ENCODE results near the gene PLAGL1. TPM values are rescaled to one million over a fixed set of nuclear protein-coding genes. Genes with fewer than 3 reads are reported as not detected.
"Not testable (repeated sequence)": the region's sequence is repeated elsewhere in the genome, so short reads cannot be mapped to it uniquely, and the experiment has no call there.

The PLAGL1 gene
- total RNA-seq, 1 donor from 2014 or later = 6.5 TPM

DNA sequence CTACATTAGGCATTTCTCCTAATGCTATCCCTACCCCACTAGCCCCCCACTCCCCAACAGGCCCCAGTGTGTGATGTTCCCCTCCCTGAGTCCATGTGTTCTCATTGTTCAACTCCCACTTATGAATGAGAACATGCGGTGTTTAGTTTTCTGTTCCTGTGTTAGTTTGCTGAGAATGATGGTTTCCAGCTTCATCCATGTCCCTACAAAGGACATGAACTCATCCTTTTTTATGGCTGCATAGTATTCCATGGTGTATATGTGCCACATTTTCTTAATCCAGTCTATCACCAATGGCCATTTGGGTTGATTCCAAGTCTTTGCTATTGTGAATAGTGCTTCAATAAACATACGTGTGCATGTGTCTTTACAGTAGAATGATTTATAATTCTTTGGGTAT, 1.6 kb upstream of the PLAGL1 start:
- DNase-seq = not testable (repeated sequence)

DNA sequence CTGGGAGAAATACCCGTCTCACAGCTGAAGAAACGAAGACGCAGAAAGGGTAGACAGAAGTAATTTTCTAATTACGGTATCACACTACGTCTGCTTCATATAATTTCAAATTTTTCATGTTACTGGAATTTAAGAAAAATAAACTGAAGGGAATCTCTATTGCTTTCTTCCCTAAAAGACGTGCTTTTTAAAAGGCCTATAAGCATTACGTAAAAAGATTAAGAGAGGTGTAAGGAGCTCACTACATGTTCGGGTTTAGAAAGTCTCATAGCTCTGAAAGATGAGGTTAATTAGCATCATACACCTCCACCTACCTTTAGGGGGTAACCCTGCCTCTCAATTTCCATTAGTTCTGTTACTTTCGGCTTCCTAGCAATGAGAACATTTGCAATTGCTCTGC, 787 bp upstream of the PLAGL1 start:
- DNase-seq = no peak

DNA sequence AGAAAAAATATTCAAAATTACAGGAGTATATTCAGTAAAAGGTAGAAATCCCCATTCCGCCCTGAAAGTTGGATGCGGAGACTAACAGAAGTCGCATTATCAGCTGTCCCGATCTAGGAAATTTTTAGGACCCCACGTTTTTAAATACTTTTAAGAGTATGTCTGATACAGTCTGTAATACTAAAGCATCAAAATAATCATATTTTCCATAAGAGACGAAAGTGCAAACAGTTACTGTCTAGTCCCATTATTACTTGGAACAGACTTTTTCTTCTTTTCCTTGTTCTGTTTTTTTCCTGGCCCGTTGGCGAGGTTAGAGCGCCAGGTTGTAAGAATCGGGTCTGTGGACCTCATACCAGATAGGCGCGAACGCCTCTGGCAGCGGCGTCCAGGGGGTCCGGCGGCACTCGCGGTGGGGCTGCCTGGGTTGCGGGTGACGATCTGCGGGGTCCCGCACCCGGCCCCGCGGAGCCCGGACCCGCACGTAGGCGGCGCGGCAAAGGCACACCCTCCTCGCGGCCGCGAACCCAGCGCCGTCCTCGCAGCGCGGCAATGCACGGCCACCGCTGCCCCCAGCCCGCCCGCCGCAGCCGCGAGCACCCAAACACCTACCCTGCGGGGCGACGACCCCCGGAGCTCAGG, 460 bp downstream of the PLAGL1 start:
- DNase-seq = peak; percentile 20

DNA sequence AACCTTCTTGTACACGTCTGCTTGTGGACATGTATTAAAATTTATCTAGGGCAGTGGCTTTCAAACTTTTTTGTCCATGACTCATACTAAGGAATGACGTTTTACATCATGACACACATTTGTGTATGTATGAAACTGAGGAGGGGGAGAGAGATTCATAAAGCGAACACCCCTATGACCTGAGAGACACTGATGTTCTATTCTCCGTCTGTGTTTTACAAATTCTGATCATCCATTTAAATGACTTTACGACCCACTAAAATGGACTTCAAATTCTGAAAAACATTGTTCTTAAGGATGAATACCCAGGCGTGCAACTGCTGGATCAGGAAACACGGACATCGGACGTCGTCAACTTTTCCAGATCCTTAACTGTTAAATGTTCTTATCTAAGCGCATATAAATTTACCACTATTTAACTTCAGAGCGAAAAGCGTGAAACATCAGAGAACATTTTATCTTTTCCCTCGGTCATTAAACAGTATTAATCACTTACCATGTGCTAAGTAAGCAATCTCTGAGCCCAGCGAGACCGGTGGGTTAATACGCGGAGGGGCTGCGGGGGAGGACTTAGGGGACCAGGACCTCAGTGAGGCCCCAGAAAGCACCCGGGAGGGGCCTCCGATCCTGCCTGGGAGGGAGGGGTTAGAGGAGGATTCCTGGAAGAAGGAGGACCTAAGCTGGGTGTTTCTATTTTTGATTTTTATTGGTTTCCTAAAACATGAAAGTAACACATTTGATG, 1.2 kb downstream of the PLAGL1 start:
- DNase-seq = peak; percentile 56

DNA sequence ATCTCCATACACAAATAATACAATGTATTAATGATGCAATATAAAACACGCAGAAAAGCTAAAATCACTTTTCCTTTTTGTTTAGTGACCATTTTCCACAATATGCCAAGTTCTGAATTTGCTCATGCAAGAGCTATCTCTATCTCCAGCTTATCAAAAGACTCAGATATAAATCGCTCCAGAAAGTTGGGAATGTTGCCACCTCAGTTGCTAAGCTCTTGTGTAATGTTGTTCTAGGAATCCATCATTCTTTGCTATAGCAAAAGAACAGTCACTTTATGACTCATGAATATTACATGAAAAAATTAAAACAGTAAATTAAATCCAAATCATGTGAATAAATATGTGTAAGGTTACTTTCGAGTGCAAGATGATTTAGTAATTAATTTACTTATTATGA, 8.7 kb downstream of the PLAGL1 start:
- DNase-seq = peak; percentile 5

DNA sequence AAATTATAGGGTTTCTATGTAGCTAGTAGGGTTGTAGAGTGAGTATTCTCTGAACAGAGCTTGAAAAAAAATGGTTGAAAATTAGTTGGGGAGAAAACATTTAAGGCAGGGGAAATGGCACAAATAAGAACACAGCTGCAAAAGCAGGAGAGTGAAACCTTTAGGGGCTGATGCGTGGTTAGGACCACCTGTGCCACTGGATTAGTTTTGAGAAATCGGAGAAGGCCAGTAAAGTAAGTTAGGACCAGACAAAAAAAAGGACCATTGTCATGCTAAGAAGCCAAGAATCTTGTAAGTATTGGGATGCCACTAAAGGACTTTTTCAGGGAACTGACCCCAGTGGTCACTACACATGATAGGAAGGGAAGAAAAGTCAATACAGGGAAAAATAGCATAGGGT, 9.4 kb downstream of the PLAGL1 start:
- DNase-seq = no peak

DNA sequence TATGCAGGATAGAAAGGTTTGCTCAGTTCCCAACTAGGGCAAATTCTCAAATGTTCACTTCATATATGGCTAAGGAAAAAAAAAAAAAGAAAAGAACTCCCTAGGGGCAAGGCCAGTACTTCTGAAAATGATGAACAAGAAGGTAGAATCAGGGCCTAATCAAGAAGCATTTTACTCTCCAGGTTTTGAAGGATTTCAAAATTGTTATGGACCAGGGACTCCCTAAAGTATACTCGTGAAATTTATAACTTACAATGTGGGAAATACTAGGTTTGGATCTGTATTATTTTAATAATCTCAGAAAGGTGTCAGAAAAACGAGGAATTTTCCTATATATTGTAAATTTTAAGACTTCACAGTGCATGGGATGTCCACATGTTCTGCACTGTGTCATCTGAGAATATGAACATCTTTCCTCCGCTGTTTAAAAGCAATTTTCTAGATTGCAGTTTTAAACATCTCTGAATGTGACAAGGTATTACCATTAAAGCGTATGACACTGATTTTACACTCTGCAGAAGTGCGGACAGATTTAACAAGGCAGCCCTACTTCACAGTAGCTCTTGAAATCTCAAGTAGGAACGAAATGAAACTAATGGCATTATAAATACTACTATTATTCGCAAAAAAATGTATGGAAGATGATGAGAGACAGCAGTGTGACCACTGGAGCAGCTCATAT, 14.0 kb downstream of the PLAGL1 start:
- DNase-seq = no peak

DNA sequence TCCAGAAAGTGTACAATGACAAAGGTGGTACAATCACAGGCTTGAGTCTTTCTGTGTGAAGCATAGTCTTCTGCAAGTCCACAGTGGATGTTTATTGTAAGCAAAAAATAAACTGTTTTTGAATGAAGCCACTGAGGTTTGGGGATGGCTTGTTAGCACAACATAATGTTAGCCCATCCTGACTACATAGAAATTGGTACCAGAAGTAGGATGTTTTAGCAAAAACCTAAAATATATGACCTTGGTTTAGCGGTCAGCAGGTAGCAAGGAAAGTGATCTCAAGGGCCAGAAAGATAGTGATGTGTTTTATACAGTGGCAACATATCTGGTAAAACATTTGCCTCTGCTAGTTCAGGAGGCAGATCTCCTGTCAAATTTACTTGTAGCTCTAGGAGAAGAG, 15.8 kb downstream of the PLAGL1 start:
- no peak for DNase-seq

DNA sequence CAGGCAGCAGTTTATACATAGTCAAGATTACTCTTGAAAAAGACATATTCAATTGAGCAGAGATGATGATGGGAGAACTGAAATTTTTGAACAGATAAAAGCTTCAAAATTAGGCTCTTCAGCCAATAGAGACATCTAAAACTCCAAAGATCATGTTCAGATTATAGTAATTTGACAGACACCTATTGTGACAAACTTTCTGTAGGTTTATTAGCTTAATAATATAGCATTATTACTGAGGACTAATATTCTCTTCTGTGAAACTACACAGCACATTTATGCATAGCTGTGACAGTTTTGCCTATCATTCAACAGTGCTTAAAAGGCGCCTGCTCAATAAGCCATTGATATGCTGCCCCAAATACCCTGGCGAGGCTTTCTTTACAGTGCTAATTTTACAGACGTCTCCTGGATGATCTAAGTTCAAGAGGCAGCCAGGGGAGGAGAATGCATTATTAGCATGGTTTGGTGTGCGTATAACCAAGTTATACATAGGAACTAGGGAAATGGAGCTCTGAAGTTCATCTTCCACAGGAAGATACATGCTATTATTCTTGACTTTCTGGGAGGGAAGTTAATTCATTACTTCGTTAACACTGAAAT, 21.5 kb downstream of the PLAGL1 start:
- DNase-seq = no peak

DNA sequence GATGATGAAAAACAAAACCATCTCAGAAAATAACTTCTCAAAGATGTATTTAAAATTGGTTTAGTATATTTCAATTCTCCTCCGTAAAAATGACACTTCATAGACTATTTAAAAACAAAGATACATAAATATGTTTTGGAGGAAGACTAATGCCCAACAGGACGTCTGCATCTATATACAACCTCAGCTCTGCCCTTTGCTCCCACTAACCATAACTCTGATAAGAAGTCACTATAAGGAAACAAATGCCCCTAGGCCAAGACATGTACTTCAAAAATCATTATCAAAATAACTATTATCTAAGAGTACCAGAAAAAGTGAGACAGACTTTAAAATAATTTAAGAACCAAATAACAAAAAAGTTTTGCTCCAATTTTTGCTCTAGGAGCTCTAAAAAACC, 23.4 kb downstream of the PLAGL1 start:
- no peak for DNase-seq

DNA sequence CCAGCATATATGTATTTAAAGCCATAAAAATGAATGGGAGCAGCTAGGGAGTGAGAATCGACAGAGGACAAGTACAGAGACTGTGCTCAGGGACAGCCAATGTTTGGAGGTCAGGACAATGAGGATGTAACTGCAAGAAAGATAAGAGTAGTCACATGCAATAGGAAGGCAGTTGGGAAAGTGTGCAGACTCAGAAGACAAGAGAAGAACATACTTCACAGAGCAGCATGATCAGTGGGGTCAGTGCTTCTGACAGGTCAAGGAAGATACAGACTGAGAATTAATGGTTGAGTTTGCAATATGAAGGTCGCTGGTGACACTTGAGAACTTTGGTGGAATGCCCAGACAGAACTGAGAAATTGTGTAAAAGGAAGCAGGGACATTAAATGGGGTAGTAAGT, 25.1 kb downstream of the PLAGL1 start:
- no peak for DNase-seq

DNA sequence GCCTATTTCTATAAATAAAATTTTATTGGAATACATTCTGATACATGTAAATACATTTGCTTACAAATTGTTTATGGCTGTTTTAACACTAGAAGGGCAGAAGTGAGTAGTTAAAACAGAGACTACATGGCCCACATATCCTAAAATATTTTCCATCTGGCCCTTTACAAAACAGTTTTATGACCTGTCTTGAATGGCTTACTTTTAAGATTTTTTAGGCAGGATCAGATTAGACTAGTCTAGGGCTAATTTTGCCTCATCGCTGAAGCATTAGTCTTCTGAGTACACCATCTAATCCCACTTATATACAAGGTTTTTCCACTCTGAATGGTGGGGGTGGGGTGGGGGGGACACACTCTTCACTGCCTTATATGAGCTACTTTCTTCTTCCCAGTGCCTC, 27.1 kb downstream of the PLAGL1 start:
- no peak for DNase-seq

DNA sequence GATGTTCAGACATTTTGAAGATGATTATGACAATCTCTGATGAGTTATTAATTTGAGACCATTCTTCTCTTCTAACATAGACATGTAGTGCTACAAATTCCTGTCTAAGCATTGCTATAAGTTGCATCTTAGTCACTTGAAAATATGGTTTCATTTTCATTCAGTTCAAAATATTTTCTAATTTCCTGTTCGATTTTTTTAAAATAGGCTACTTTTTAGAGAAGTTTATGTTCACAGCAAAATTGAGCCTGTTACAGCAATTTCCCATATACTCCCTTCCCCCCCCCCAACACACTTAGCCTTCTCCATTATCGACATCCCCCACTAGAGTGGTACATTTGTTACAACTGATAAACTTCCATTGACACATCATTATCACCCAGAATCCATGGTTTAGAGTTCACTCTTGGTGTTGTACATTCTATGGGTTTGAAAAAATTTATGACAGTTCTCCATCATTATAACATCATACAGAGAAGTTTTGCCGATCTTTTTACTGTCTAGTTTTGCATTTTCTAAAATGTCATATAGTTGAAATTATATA, 31.2 kb downstream of the PLAGL1 start:
- no peak for DNase-seq

DNA sequence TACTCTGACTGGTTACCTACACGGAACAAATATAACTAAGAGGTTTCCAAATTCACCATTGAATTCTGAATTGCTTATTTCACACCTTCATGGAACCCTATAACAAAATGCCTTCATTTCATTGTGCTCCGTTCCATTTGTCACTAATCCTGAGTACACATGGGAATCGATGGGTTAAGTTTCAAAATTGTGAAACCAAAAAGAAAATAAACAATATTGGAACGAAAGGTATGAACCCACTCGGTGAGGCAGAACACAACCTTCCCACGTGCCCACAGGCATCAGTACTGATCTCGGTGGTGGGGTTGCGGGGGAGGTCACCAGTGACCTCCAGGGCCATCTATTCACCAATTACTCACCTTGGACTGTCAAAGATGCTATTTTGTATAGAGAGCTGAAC, 34.0 kb downstream of the PLAGL1 start:
- DNase-seq = no peak

DNA sequence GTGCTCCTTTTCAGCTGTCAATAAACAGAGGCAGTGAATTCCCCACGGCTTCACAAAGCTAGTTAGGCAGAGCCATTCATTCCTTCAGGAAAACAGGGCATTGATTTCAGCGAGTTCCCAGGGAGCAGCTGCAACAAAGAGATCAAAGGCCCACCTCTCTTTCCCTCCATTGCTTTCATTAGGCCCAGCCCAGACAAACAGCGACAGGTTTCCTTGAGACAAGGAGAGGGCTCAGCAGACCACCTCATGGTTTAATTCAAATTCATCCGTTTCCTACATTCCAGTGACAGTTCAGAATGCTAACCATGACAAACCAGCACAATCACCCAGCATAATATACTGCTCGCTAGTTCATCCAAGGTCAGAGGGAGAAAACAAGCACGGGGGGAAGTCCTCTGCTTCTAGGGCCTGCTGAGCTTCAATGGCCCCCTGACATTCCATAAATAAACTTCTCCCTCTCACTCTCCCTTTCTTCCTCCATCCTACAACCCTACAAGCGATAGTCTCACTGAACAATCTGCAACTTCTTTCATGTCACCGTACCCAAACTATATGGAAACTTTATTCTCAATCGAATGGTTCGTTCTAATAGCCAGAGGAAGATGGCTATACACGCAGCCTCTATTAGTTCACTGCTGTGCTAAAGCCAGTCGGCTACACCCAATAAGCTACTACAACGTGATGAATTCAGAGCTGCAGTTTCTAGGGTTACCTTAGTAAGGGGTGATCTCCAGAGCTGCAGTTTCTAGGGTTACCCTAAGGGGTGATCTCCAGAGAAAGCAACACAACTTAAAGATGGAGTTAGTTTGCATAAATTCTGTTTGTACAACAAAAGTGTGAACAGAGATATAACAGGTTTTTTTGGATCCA, 34.7 kb downstream of the PLAGL1 start:
- no peak for DNase-seq

DNA sequence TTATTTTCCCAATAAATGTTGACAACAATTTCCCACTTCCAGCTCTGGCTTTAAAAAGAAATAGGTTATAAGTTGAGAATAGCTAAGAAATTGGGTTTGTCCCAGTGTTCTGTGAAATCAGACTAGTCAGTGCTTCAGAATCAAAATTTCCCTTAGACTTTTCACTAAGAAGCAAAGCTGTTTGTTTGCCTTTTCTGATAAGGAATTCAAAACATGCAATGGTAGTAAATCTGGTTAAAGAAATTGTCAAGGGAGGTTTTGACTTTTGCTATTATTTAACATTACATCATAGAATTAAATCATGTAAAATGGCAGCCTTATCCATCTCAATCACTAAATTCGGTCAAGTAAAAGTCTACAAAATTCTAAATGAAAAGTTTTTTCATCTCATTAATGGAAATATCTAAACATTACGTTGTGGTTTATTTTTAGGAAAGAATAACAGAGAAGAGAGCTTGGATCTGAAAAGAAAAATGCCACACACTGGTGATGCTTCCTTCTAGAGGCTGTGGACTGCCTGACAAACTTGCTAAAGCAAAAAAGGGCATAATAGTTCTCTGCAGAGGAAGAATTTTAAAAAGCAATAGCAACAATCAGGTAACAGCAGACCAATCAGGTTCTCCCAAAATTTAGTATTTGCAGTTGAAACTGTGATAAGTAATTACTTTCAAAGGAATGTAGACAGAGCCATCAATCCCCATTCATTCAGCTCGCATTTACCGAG, 36.4 kb downstream of the PLAGL1 start:
- no peak for DNase-seq

DNA sequence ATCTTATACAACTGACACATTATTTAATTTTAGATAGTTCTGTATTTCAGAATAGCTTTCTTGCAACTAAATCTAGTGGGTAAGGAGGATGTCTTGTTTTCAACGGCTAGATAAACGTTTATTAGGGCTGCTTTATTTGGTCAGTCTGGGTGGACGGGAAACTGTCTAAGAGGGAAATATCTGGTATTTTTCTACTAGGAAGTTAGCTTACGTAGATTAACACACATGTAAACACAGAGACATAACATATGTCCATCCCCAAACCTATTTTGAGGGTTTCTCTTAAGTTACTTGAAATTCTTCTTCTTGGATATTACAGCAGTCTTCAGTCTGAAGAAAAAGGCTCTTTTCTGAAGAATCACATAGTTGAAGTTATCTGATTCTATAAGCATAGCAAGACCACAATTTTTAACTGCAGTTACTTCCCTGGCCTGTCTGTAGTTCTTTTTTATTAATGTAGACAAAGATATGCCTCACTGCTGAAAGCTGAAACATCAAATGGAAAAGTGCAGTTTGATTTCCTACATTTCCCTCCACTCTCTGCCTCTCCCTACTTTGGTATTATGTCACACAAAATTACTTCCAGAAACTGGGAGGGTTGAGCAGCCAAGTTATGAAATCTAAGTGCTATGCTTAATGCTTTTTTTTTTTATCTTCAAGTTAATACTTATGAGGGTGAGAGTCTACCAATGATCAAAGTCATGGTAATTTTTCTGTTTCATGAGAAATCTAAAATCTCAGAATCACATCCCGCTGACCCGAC, 37.4 kb downstream of the PLAGL1 start:
- no peak for DNase-seq

DNA sequence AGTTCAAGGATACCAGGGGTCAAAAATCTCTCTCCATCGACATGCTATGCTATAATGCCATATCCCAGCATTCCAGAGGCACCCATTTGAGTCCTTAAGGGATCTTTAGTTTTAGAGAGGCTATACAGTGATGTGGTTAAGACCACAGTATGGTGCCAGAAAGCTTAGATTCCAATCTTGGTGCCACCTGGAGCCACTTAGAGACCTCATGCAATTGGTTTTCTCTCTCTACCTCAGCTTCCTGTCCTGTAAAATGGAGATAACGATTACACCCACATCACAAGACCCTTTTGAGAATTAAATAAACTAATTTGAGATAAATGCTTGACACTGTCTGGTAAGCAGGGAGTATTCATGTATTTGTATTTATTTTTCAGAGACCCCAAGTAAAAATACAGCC, 39.0 kb downstream of the PLAGL1 start:
- no peak for DNase-seq

DNA sequence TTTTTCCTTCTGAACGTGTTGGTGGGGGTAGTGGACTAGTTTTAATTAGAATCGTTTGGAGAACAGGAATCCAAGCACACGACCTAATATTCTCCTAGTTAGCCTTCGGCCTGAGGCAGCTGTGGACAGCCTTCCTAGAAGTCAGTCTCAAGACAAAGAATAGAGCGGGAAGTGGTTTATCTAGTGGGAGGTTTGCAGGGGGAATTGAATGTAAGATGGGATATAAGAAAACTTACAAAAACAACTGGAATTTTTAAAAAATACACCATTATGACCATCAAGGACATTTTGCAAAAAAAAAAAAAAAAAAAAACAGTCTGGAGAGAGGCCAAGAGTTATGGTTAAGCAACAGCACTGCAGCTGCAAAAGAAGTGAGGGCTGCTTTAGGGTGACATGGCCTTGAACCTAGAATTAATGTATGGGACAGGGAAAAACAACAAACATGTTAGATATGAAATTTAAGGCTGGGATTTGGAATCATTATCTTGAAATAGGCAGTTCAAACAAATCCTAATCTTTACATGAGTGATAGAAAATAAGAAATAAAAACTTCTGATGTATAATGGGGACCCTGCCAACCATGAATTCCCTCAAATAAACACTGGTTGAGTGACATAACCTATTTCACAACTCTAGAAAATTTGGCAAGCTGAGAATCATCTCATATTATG, 40.2 kb downstream of the PLAGL1 start:
- no peak for DNase-seq

DNA sequence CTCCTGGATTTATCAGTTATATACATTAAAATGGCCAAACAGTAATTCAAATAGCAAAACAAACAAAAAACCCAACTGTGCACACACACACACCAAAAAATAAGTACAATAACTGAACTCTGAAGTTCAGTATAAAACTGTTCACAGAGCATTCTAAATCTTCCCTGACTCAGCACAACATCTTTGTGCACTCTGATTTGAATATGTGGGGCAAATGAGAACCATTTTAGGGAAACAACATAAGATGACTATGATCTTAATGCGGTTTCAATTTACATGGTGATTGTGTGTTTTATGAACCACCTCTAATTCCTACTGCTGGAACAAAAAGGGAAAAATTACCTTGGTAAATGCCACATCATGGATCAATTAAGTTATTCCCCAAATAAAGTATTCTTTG, 41.7 kb downstream of the PLAGL1 start:
- no peak for DNase-seq

Measured in dermis blood vessel endothelial cell (primary cell).